K562 (cell line): ENCODE data around the gene B3GNT7. TPM values are rescaled to one million over a fixed set of nuclear protein-coding genes. Genes with fewer than 3 reads are reported as not detected.

Source experiments
- ZNF143 ChIP-seq: sonication (generic); formaldehyde crosslinking; IDR thresholded peaks from 2 replicates; pipeline ENCODE4 v1.9.0; 2022; ENCODE audit warnings: mild to moderate bottlenecking, missing genetic modification reagents
- ZNF318 ChIP-seq, 2 experiments: fragments of 450-650 bp; IDR thresholded peaks; 2 replicates each; pipeline ENCODE4 v1.6.1; 2016; ENCODE audit warnings: mild to moderate bottlenecking in 2 of 2, borderline replicate concordance in 1 of 2, low read depth in 1 of 2, moderate library complexity in 1 of 2
- polyA plus RNA-seq, 8 experiments: library from polyadenylated mRNA; depleted of rRNA in 4 of 8; stranded (reverse) in 5 of 8; unstranded in 3 of 8; fragments of >200 nt; fragmentation: Nextera tagmentation in 2 of 8; fragmentation: Illumina TruSeq in 1 of 8; extraction: Ambion mirVana in 2 of 8; extraction: Trizol in 1 of 8; gene quantifications; 2 replicates each; pipeline versions ENCODE4 v1.2.1 to v1.2.3, GENCODE V29; 2011 to 2014; ENCODE audit warnings: inconsistent platforms in 1 of 8, missing spikeins in 1 of 8
- total RNA-seq, 7 experiments: library from RNA; depleted of rRNA in 6 of 7; stranded (reverse); fragments of >200 nt in 6 of 7; fragmentation: Illumina TruSeq in 2 of 7; extraction: Trizol in 2 of 7; gene quantifications; 2 replicates each; pipeline versions ENCODE4 v1.2.1 to v1.2.3, GENCODE V29; 2011 to 2021; ENCODE audit warnings: low replicate concordance in 1 of 7

Gene B3GNT7
- total and polyA plus RNA-seq, 9 of the 15 experiments (the other 6 are each of a cell fraction or from before 2014, with no cell fraction given) = 0.20 TPM; not detected in 8

DNA sequence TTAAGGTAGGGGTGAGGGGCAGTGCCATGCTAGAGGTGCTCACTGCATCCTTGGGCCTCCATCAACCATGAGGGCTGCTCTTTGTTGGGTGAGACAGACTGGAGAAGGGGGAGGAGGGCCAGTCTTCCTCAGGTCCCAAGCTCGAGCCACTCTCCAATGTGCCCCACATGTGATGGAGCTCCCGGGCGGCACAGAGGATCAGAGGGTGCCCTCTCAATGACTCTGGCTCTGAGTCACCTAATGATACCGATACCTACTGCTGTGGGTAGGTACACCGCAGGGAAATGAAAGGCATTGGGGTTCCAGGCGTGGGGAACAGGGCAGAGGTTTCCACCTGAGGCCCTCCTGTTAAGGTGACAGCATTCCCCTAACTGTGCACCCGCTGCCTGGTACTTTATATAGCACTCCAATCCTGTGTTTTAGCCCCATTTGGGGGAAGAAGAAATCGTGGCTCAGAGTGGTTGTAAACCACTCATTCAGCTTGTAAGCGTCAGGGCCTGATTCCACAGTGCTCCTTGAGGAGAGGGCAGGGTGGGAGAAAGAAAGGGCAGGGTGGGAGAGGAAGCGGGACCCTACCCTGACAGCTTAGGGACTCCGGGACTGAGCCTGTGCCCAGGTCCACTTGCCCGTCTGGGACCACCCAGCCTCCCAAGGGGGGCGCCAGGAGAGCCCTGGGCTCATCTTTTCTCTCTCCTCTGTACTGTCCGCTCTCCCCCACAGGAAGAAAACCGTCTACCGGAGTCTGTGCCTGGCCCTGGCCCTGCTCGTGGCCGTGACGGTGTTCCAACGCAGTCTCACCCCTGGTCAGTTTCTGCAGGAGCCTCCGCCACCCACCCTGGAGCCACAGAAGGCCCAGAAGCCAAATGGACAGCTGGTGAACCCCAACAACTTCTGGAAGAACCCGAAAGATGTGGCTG lies 1.8 kb downstream of the B3GNT7 start (continued):
- no peak for TF ChIP-seq ZNF318 (IDR thresholded peaks at IDR 0.05; ENCODE audit: borderline replicate concordance in 1 of 2, low read depth in 1 of 2)
- no peak for TF ChIP-seq ZNF143 (CRISPR knock-in tag)
